DND-41 (cell line): ENCODE measurements around the gene MXI1.

Experiments used
- ATAC-seq: fragments of 200-7000 bp; cut with Tn5 transposase; 3 replicates; pipeline ENCODE4 v1.9.1; 2021; ENCODE audit warnings: low read depth; ENCODE audit not compliant: insufficient read depth
- DNase-seq: peaks from one replicate; pipeline ENCODE4 v3.0.0-alpha.2; 2020
- H2AFZ ChIP-seq: 2 replicates; pipeline ENCODE4 v1.6.0; 2012; ENCODE audit warnings: low read depth, low read length
- H3K27ac ChIP-seq: 2 replicates; pipeline ENCODE4 v1.5.1; 2012; ENCODE audit warnings: low read length, inconsistent platforms
- H3K27me3 ChIP-seq: fragments of 200-600 bp; sonication (generic); 2 replicates; pipeline ENCODE4 v1.6.0; 2012; ENCODE audit warnings: low read length, mild to moderate bottlenecking, inconsistent platforms; ENCODE audit not compliant: insufficient read depth, poor library complexity
- H3K36me3 ChIP-seq: 2 replicates; pipeline ENCODE4 v1.5.1; 2012; ENCODE audit warnings: low read length, inconsistent platforms; ENCODE audit not compliant: insufficient read depth
- H3K4me1 ChIP-seq: 2 replicates; pipeline ENCODE4 v1.5.1; 2012; ENCODE audit warnings: mild to moderate bottlenecking, low read length; ENCODE audit not compliant: insufficient read depth
- H3K4me2 ChIP-seq: 2 replicates; pipeline ENCODE4 v1.6.0; 2012; ENCODE audit warnings: mild to moderate bottlenecking, moderate library complexity, low read length, inconsistent platforms; ENCODE audit not compliant: insufficient read depth
- H3K4me3 ChIP-seq, 2 experiments: fragments of 200-600 bp in 1 of 2; shearing (Covaris generic) in 1 of 2; 2 replicates each; pipeline ENCODE4 v1.5.1; 2012 to 2016; ENCODE audit warnings: inconsistent platforms in 2 of 2, low read length in 2 of 2, mild to moderate bottlenecking in 2 of 2, low read depth in 1 of 2, moderate library complexity in 1 of 2
- H3K79me2 ChIP-seq: 2 replicates; pipeline ENCODE4 v1.6.0; 2012; ENCODE audit warnings: low read length, inconsistent platforms; ENCODE audit not compliant: insufficient read depth
- H3K9ac ChIP-seq: 2 replicates; pipeline ENCODE4 v1.6.0; 2012; ENCODE audit warnings: low read depth, mild to moderate bottlenecking, inconsistent platforms, low read length, moderate library complexity
- H3K9me3 ChIP-seq: 2 replicates; pipeline ENCODE4 v1.5.1; 2012; ENCODE audit warnings: low read length, moderate library complexity, mild to moderate bottlenecking, inconsistent platforms; ENCODE audit not compliant: insufficient read depth, severe bottlenecking
- H4K20me1 ChIP-seq: 2 replicates; pipeline ENCODE4 v1.6.0; 2012; ENCODE audit warnings: low read length; ENCODE audit not compliant: insufficient read depth
- CTCF ChIP-seq: IDR thresholded peaks from 2 replicates; pipeline ENCODE4 v1.5.1; 2012; ENCODE audit warnings: borderline replicate concordance, low read length, moderate library complexity, mild to moderate bottlenecking; ENCODE audit not compliant: poor library complexity, severe bottlenecking; ENCODE audit errors: extremely low read depth
- EZH2 ChIP-seq: IDR thresholded peaks from 3 replicates; pipeline ENCODE4 v1.6.1; 2012; ENCODE audit warnings: borderline replicate concordance, low read depth, mild to moderate bottlenecking, moderate library complexity, low read length, inconsistent platforms; ENCODE audit not compliant: severe bottlenecking

MXI1 gene

DNA sequence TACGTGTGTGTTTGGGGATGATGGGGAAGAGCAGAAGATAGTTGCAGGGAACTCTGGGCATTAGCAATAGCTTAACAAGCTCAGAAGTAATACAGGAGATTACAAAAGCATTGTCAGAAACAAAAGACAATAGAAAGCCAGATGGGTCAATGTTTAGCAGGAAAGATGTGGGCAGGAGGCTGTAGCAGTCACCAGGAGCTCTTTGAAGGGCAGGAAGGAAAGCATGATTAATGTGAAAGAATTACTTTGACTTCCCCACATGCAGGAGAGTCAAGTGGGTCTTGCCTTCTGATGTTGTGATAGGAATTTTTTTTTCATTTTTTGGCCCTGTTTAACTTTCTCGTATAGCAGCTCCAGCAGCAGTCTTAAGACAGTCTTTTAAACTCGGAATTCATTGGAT, 103.3 kb downstream of the MXI1 start:
- Histone ChIP-seq H3K27me3 (no peaks in the 10 kb centered on the region), H2AFZ (no peak overlapping the region)

GRCh38 chr10:110311357-110311949, 104.0 kb downstream of the MXI1 start:
- peak; percentile 40 for DNase-seq
- no peaks in the 10 kb centered on the region for H3K79me2 ChIP-seq
- H2AFZ ChIP-seq: no peak overlapping the region
- H3K27me3 ChIP-seq: peaks cover 4% of the 10 kb centered on the region
- no peaks in the 10 kb centered on the region for H3K36me3 ChIP-seq
- ATAC-seq: peak; percentile 74
- no peak overlapping the region for H3K4me2 ChIP-seq
- no peak overlapping the region for H3K27ac ChIP-seq
- H3K4me1 ChIP-seq: no peaks in the 10 kb centered on the region
- no peaks in the 10 kb centered on the region for H3K9me3 ChIP-seq
- no peak overlapping the region for H3K4me3 ChIP-seq
- no peak overlapping the region for H3K9ac ChIP-seq
- TF ChIP-seq EZH2 (no peak), CTCF (peak; percentile 73)
- H4K20me1 ChIP-seq: no peaks in the 10 kb centered on the region

More for the DNA sequence above, 103.3 kb downstream of the MXI1 start:
- DNase-seq: no peak
- Histone ChIP-seq H3K4me2 (no peak overlapping the region), H3K36me3 (no peaks in the 10 kb centered on the region), H3K4me3 (no peak overlapping the region), H3K4me1 (peaks cover 7% of the 10 kb centered on the region), H3K9me3 (no peaks in the 10 kb centered on the region), H3K79me2 (no peaks in the 10 kb centered on the region), H3K27ac (no peak overlapping the region), H4K20me1 (no peaks in the 10 kb centered on the region), H3K9ac (no peak overlapping the region)
- TF ChIP-seq CTCF: no peak
- TF ChIP-seq EZH2: no peak
- ATAC-seq: no peak

DNA sequence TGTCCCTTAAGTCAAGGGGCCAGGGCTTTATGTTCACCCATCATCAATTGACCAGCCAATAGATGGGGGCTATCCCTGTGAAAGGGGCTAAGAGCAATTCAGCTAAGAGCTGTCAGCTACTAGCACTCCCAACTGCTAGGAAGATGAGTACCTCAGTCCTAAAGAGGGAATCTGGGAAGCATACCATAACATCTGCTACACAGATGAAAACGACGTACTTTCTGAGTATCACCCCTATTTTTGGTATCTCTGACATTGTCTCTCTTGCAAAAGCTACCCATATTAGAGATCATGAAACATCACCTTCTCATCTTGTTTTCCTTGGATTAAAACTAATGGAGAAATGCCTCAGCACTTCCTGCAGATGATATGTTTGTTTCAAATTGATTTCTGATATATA, 104.8 kb downstream of the MXI1 start:
- no peak for TF ChIP-seq CTCF
- TF ChIP-seq EZH2: no peak

More for the DNA sequence above, 104.8 kb downstream of the MXI1 start:
- Histone ChIP-seq H3K4me1 (no peaks in the 10 kb centered on the region), H4K20me1 (no peaks in the 10 kb centered on the region), H2AFZ (no peak overlapping the region), H3K36me3 (no peaks in the 10 kb centered on the region), H3K4me3 (no peak overlapping the region), H3K27me3 (peaks cover 4% of the 10 kb centered on the region), H3K27ac (no peak overlapping the region), H3K9ac (no peak overlapping the region), H3K4me2 (no peak overlapping the region), H3K9me3 (no peaks in the 10 kb centered on the region), H3K79me2 (no peaks in the 10 kb centered on the region)
- DNase-seq: no peak
- ATAC-seq: no peak
